Activated T-helper 1 cell treated with anti-CD3 and anti-CD28 coated beads, Interleukin-2, amount 50 U/mL, for 16 hours (primary cell): Measurements from ENCODE around the gene TEP1.
"Not testable (repeated sequence)": the region's sequence is repeated elsewhere in the genome, so short reads cannot be mapped to it uniquely, and the experiment has no call there.

Source experiments
- DNase-seq, 2 donors: peaks; one replicate each; pipeline ENCODE4 v3.0.0-alpha.2; 2020; ENCODE audit warnings: low read depth in 1 of 2, low spot score in 1 of 2

Gene TEP1

GRCh38 chr14:20391505-20391904 is 21.8 kb downstream of the TEP1 start:
- no peak for DNase-seq

- DNase-seq, result no peak
Measured at GRCh38 chr14:20388159-20388558, 25.1 kb downstream of the TEP1 start.

GRCh38 chr14:20387576-20387975 is 25.7 kb downstream of the TEP1 start:
- DNase-seq, result no peak

GRCh38 chr14:20386276-20386855 is 26.9 kb downstream of the TEP1 start:
- DNase-seq, result no peak

GRCh38 chr14:20384886-20385285 is 28.4 kb downstream of the TEP1 start:
- no peak for DNase-seq

GRCh38 chr14:20384321-20384720 is 29.0 kb downstream of the TEP1 start:
- no peak for DNase-seq

- no peak for DNase-seq
Measured at GRCh38 chr14:20383636-20384035, 29.7 kb downstream of the TEP1 start.

- no peak for DNase-seq
Measured at GRCh38 chr14:20383032-20383431, 30.3 kb downstream of the TEP1 start.

- DNase-seq, result no peak
Measured at GRCh38 chr14:20382526-20382925, 30.8 kb downstream of the TEP1 start.

- DNase-seq, result no peak
Measured at GRCh38 chr14:20381341-20381740, 32.0 kb downstream of the TEP1 start.

- no peak for DNase-seq
Measured at GRCh38 chr14:20380681-20381080, 32.6 kb downstream of the TEP1 start.

GRCh38 chr14:20379743-20380142 is 33.6 kb downstream of the TEP1 start:
- DNase-seq, result no peak

- DNase-seq, result no peak
Measured at GRCh38 chr14:20377171-20377570, 36.1 kb downstream of the TEP1 start.

GRCh38 chr14:20376071-20376588 is 37.2 kb downstream of the TEP1 start:
- DNase-seq, result no peak

- no peak for DNase-seq
Measured at GRCh38 chr14:20375471-20375870, 37.8 kb downstream of the TEP1 start.

- no peak for DNase-seq
Measured at GRCh38 chr14:20372796-20373195, 40.5 kb downstream of the TEP1 start.

- no peak for DNase-seq
Measured at GRCh38 chr14:20365928-20366327, 47.4 kb downstream of the TEP1 start.

- not testable (repeated sequence) for DNase-seq
Measured at GRCh38 chr14:20358474-20358873, 54.8 kb downstream of the TEP1 start.

- no peak for DNase-seq
Measured at GRCh38 chr14:20356422-20356821, 56.9 kb downstream of the TEP1 start.

GRCh38 chr14:20350860-20351259 is 62.4 kb downstream of the TEP1 start:
- no peak for DNase-seq

GRCh38 chr14:20350282-20350681 is 63.0 kb downstream of the TEP1 start:
- DNase-seq, result no peak

- DNase-seq, result no peak
Measured at GRCh38 chr14:20347747-20348146, 65.6 kb downstream of the TEP1 start.

- DNase-seq, result no peak
Measured at GRCh38 chr14:20346713-20347112, 66.6 kb downstream of the TEP1 start.
